ENCODE data around the gene CPE. TPM values are rescaled to one million over a fixed set of nuclear protein-coding genes. Genes with fewer than 3 reads are reported as not detected.

CPE gene
- total RNA-seq, 1 donor from 2014 or later: 93.8 TPM

DNA sequence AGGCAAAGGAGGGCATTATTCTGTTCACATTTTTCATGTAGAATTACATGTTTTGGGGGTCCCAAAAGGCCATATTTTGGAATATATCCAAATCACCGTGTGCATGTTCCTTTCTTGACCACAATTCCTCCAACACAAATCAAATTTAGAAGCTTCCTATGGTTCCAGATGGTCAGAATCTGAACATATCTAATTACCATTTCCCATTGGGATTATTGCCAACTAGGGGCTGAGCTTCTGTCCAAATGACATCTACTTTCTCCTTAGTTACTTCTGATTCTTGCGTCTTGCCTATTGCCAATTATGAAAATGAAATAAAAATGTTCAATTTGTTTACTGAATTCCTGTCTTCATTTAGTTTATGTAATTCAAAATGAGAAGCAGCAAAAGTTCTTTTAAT, 163.7 kb downstream of the CPE start:
- Mint-ChIP-seq H3K27me3 (ENCODE audit: low read depth) (peaks cover 22% of the 10 kb centered on the region), H3K4me3 (no peak overlapping the region), H3K4me1 (no peaks in the 10 kb centered on the region), H3K36me3 (no peaks in the 10 kb centered on the region), H3K9me3 (no peaks in the 10 kb centered on the region), H3K27ac (no peak overlapping the region)
- no peak for DNase-seq (ENCODE audit: low spot score in 2 of 2, unreplicated experiment in 2 of 2)
- TF ChIP-seq, protein P1, sequence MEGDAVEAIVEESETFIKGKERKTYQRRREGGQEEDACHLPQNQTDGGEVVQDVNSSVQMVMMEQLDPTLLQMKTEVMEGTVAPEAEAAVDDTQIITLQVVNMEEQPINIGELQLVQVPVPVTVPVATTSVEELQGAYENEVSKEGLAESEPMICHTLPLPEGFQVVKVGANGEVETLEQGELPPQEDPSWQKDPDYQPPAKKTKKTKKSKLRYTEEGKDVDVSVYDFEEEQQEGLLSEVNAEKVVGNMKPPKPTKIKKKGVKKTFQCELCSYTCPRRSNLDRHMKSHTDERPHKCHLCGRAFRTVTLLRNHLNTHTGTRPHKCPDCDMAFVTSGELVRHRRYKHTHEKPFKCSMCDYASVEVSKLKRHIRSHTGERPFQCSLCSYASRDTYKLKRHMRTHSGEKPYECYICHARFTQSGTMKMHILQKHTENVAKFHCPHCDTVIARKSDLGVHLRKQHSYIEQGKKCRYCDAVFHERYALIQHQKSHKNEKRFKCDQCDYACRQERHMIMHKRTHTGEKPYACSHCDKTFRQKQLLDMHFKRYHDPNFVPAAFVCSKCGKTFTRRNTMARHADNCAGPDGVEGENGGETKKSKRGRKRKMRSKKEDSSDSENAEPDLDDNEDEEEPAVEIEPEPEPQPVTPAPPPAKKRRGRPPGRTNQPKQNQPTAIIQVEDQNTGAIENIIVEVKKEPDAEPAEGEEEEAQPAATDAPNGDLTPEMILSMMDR (IDR thresholded peaks at IDR 0.05; ENCODE audit: unreplicated experiment): no peak

Small RNAs within 50 kb of the gene (microRNA-seq; reads per million reads assigned to microRNA genes)
- not detected for gene MIR578

Other genes starting within 250 kb of the CPE start
- gene KLHL2, start 171.4 kb upstream of the CPE start, total RNA-seq: 9.9 to 12.6 TPM (median 11.8 TPM) in 3 replicates
- 51.8 to 54.4 TPM (median 54.2 TPM) in 3 replicates for gene MSMO1, start 51.3 kb upstream of the CPE start, total RNA-seq

All from mesothelial cell of epicardium (in vitro differentiated cells).